M059J (cell line): ENCODE measurements around the gene AATK. TPM values are rescaled to one million over a fixed set of nuclear protein-coding genes. Genes with fewer than 3 reads are reported as not detected.

Source experiments
- DNase-seq: peaks from one replicate; pipeline ENCODE4 v3.0.0-alpha.2; 2012; ENCODE audit warnings: low read depth
- total RNA-seq: library from RNA; depleted of rRNA; stranded (reverse); fragments of >200 nt; shearing (Covaris generic); gene quantifications from 2 replicates; pipeline ENCODE4 v1.2.3, GENCODE V29; 2014

The AATK gene
- total RNA-seq, 1 experiment from 2014 or later, result not detected

- no peak for DNase-seq
Observed at GRCh38 chr17:81143200-81143527, 22.9 kb downstream of the AATK start.

GRCh38 chr17:81142301-81143199 lies 23.5 kb downstream of the AATK start:
- DNase-seq, result peak; percentile 70

- DNase-seq, result no peak
Observed at GRCh38 chr17:81140695-81141094, 25.3 kb downstream of the AATK start.

GRCh38 chr17:81140018-81140417 lies 26.0 kb downstream of the AATK start:
- DNase-seq, result no peak

GRCh38 chr17:81139428-81139827 lies 26.6 kb downstream of the AATK start:
- DNase-seq, result no peak

GRCh38 chr17:81138500-81138899 lies 27.5 kb downstream of the AATK start:
- DNase-seq, result no peak

GRCh38 chr17:81138083-81138482 lies 27.9 kb downstream of the AATK start:
- DNase-seq, result no peak

GRCh38 chr17:81137248-81137647 lies 28.8 kb downstream of the AATK start:
- no peak for DNase-seq

GRCh38 chr17:81136366-81136765 lies 29.7 kb downstream of the AATK start:
- no peak for DNase-seq

- DNase-seq, result no peak
Observed at GRCh38 chr17:81135505-81136278, 30.3 kb downstream of the AATK start.

GRCh38 chr17:81134064-81134781 lies 31.8 kb downstream of the AATK start:
- no peak for DNase-seq

GRCh38 chr17:81132770-81133723 lies 33.0 kb downstream of the AATK start:
- DNase-seq, result no peak

- DNase-seq, result no peak
Observed at GRCh38 chr17:81132197-81132540, 33.9 kb downstream of the AATK start.

- DNase-seq, result no peak
Observed at GRCh38 chr17:81131486-81132196, 34.4 kb downstream of the AATK start.

GRCh38 chr17:81130385-81131361 lies 35.3 kb downstream of the AATK start:
- DNase-seq, result no peak

GRCh38 chr17:81129711-81130367 lies 36.2 kb downstream of the AATK start:
- DNase-seq, result no peak

- DNase-seq, result no peak
Observed at GRCh38 chr17:81129289-81129688, 36.7 kb downstream of the AATK start.

GRCh38 chr17:81128774-81129173 lies 37.2 kb downstream of the AATK start:
- no peak for DNase-seq

GRCh38 chr17:81128338-81128737 lies 37.7 kb downstream of the AATK start:
- no peak for DNase-seq
